SK-N-SH (cell line): Measurements from ENCODE around the gene RNF151. TPM values are rescaled to one million over a fixed set of nuclear protein-coding genes. Genes with fewer than 3 reads are reported as not detected.
A peak's percentile ranks its signal among the peaks of the same experiment; 100 is the strongest.
"Not testable (repeated sequence)": the region's sequence is repeated elsewhere in the genome, so short reads cannot be mapped to it uniquely, and the experiment has no call there.

Experiments
- CTCF ChIA-PET: fragments of 300-600, 350-600 bp; formaldehyde crosslinking; extraction: SDS; loops from one replicate; lab custom pipeline; 2021; lab: Yijun Ruan, JAX
- POLR2A ChIA-PET: fragments of 350-600 bp; sonication (Branson Sonifier 250); formaldehyde crosslinking; extraction: SDS; loops from one replicate; lab custom pipeline; 2020; ENCODE audit warnings: antibody characterized with exemption, inconsistent platforms; lab: Yijun Ruan, JAX
- DNase-seq: peaks from one replicate; pipeline ENCODE4 v3.0.0; 2012
- H2AFZ ChIP-seq: fragments of 200-600 bp; sonication (generic); 2 replicates; pipeline ENCODE4 v1.8.1; 2016; ENCODE audit warnings: antibody characterized with exemption, mild to moderate bottlenecking, low read depth
- H3F3A ChIP-seq: fragments of 200-600 bp; sonication (generic); replicated peaks from 2 replicates; pipeline ENCODE3; 2016; ENCODE audit warnings: antibody characterized with exemption, mild to moderate bottlenecking; ENCODE audit not compliant: insufficient read depth
- H3K27ac ChIP-seq, 2 experiments: fragments of 200-500 bp in 1 of 2; fragments of 200-600 bp in 1 of 2; sonication (Bioruptor generic) in 1 of 2; sonication (generic), shearing (Covaris generic) in 1 of 2; 2 replicates each; pipeline versions ENCODE4 v1.5.1 to v1.6.1; 2014 to 2016; ENCODE audit warnings: low read depth in 2 of 2, inconsistent platforms in 1 of 2, low read length in 1 of 2, mild to moderate bottlenecking in 1 of 2, mixed read lengths in 1 of 2
- H3K27me3 ChIP-seq: fragments of 200-600 bp; sonication (generic), shearing (Covaris generic); 2 replicates; pipeline ENCODE4 v1.6.1; 2016; ENCODE audit warnings: mixed run types; ENCODE audit not compliant: insufficient read depth
- H3K36me3 ChIP-seq, 2 experiments: fragments of 200-500 bp in 1 of 2; fragments of 200-600 bp in 1 of 2; sonication (Bioruptor generic) in 1 of 2; sonication (generic) in 1 of 2; replicated peaks in 1 of 2; 2 replicates each; pipeline versions ENCODE3 to v1.5.1; 2014 to 2016; ENCODE audit warnings: low read length in 1 of 2, mild to moderate bottlenecking in 1 of 2; ENCODE audit not compliant: insufficient read depth in 2 of 2, control insufficient read depth in 1 of 2
- H3K4me1 ChIP-seq, 2 experiments: fragments of 200-500 bp in 1 of 2; fragments of 200-600 bp in 1 of 2; sonication (Bioruptor generic) in 1 of 2; sonication (generic), shearing (Covaris generic) in 1 of 2; 2 replicates each; pipeline versions ENCODE4 v1.5.1 to v1.6.1; 2014 to 2016; ENCODE audit warnings: low read depth in 1 of 2, low read length in 1 of 2, mixed run types in 1 of 2; ENCODE audit not compliant: insufficient read depth in 2 of 2, control insufficient read depth in 1 of 2
- H3K4me2 ChIP-seq: fragments of 200-600 bp; sonication (generic), shearing (Covaris generic); 2 replicates; pipeline ENCODE4 v1.6.1; 2017; ENCODE audit warnings: mixed run types
- H3K4me3 ChIP-seq, 2 experiments: fragments of 200-500 bp in 1 of 2; fragments of 200-600 bp in 1 of 2; sonication (Bioruptor generic) in 1 of 2; sonication (generic), shearing (Covaris generic) in 1 of 2; 2 replicates each; pipeline versions ENCODE4 v1.5.1 to v1.8.1; 2014 to 2016; ENCODE audit warnings: low read depth in 2 of 2, inconsistent platforms in 1 of 2, low read length in 1 of 2, mild to moderate bottlenecking in 1 of 2, mixed read lengths in 1 of 2, moderate library complexity in 1 of 2
- H3K79me2 ChIP-seq: fragments of 200-600 bp; sonication (generic); 2 replicates; pipeline ENCODE4 v1.8.1; 2017; ENCODE audit warnings: mild to moderate bottlenecking; ENCODE audit not compliant: insufficient read depth
- H3K9ac ChIP-seq: fragments of 200-600 bp; sonication (generic); 2 replicates; pipeline ENCODE4 v1.6.1; 2017; ENCODE audit warnings: mixed run types
- H3K9me2 ChIP-seq: fragments of 200-600 bp; sonication (generic); 2 replicates; pipeline ENCODE4 v1.6.1; 2017; ENCODE audit warnings: mixed run types
- H3K9me3 ChIP-seq: fragments of 200-600 bp; sonication (generic); 2 replicates; pipeline ENCODE4 v1.6.1; 2017; ENCODE audit warnings: mixed run types, mild to moderate bottlenecking, moderate library complexity
- H4K20me1 ChIP-seq: fragments of 200-600 bp; sonication (generic); 2 replicates; pipeline ENCODE4 v1.6.1; 2017; ENCODE audit warnings: mild to moderate bottlenecking, mixed run types; ENCODE audit not compliant: insufficient read depth
- CTCF ChIP-seq: fragments of 200-600 bp; sonication (generic); IDR thresholded peaks from 2 replicates; pipeline ENCODE4 v1.6.1; 2017; ENCODE audit warnings: antibody characterized with exemption, mild to moderate bottlenecking, moderate library complexity
- EP300 ChIP-seq, 2 experiments: IDR thresholded peaks; 2 replicates each; pipeline versions ENCODE4 v1.4.0 to v1.6.1; 2012; ENCODE audit warnings: borderline replicate concordance in 1 of 2, low read depth in 1 of 2, low read length in 1 of 2
- FOXM1 ChIP-seq: IDR thresholded peaks from 2 replicates; pipeline ENCODE4 v1.4.0; 2012; ENCODE audit warnings: low read depth, mild to moderate bottlenecking
- GABPA ChIP-seq: IDR thresholded peaks from 2 replicates; pipeline ENCODE4 v1.4.0; 2012; ENCODE audit warnings: low read depth, mild to moderate bottlenecking
- IRF3 ChIP-seq: fragments of 150-350 bp; IDR thresholded peaks from 2 replicates; pipeline ENCODE4 v1.6.1; 2016; ENCODE audit warnings: mild to moderate bottlenecking, low read depth, low read length
- MXI1 ChIP-seq: IDR thresholded peaks from 2 replicates; pipeline ENCODE4 v1.6.1; 2012; ENCODE audit warnings: mild to moderate bottlenecking, low read depth, low read length, improper control_type of control experiment
- RCOR1 ChIP-seq: fragments of 150-350 bp; IDR thresholded peaks from 2 replicates; pipeline ENCODE4 v1.6.1; 2017; ENCODE audit warnings: antibody characterized with exemption, low read length
- REST ChIP-seq: IDR thresholded peaks from 2 replicates; pipeline ENCODE4 v1.6.1; 2012; ENCODE audit warnings: mild to moderate bottlenecking, low read depth, low read length, moderate library complexity
- SMC3 ChIP-seq: IDR thresholded peaks from 2 replicates; pipeline ENCODE4 v1.6.1; 2012; ENCODE audit warnings: low read depth, low read length, improper control_type of control experiment
- WGBS: methylation state at CpG from one replicate; pipeline ENCODE4 v1.1.6; 2017; ENCODE audit warnings: low lambda C conversion rate; 5-methylcytosine and 5-hydroxymethylcytosine counted together
- polyA plus RNA-seq, 3 experiments: library from polyadenylated mRNA; depleted of rRNA; stranded (reverse); fragments of >200 nt; gene quantifications; 2 replicates each; pipeline ENCODE4 v1.2.3, GENCODE V29; 2012

Gene RNF151
- polyA plus RNA-seq, 1 of the 3 experiments (the other 2 are of a cell fraction) = 0.07 TPM

- Histone ChIP-seq H3K27ac (no peak overlapping the region), H3K9me2 (no peaks in the 10 kb centered on the region), H3F3A (no peaks in the 10 kb centered on the region), H3K79me2 (no peaks in the 10 kb centered on the region), H3K9me3 (no peaks in the 10 kb centered on the region), H3K9ac (no peak overlapping the region), H3K4me3 (no peak overlapping the region), H3K27me3 (peaks cover 45% of the 10 kb centered on the region), H3K4me2 (no peak overlapping the region), H3K4me1 (peaks cover 0 to 13% of the 10 kb centered on the region in 2 experiments; a peak in 1 of 4 replicates), H3K36me3 (no peaks in the 10 kb centered on the region), H2AFZ (no peak overlapping the region), H4K20me1 (no peaks in the 10 kb centered on the region)
- POLR2A ChIA-PET = no interaction called here
- DNase-seq = peak; percentile 82
- 23% methylated on average over 16 of the region's 30 CpGs for WGBS
- TF ChIP-seq FOXM1 (no peak), RCOR1 (0 out of 2 replicates have a peak, but pooled peaks have one; percentile 28)
- CTCF ChIA-PET = interaction anchor here (0.6 to 5.2 kb wide), 4 partner anchors 9 to 1231 kb away, joined by 3 to 38 read pairs (median 5); partner anchors contain the start of gene NDUFB10
Measured at GRCh38 chr16:1919327-1919998, 47.2 kb upstream of the RNF151 start.

- H3K9me3 ChIP-seq, H3K79me2 ChIP-seq, H3K27ac ChIP-seq, H3F3A ChIP-seq, H3K9ac ChIP-seq, H3K4me2 ChIP-seq, H2AFZ ChIP-seq, H4K20me1 ChIP-seq, H3K4me3 ChIP-seq, POLR2A ChIA-PET, H3K36me3 ChIP-seq, H3K9me2 ChIP-seq, DNase-seq: not testable (repeated sequence)
- Histone ChIP-seq H3K4me1 (peaks cover 0 to 13% of the 10 kb centered on the region in 2 experiments; a peak in 1 of 4 replicates), H3K27me3 (peaks cover 45% of the 10 kb centered on the region)
- 22% methylated on average over 20 of the region's 21 CpGs for WGBS
- CTCF ChIA-PET = interaction anchor here (1.4 to 5.2 kb wide), 3 partner anchors 9 to 56 kb away, joined by 4 to 38 read pairs (median 6); partner anchors contain the start of gene NDUFB10
Measured at GRCh38 chr16:1920122-1920521, 46.5 kb upstream of the RNF151 start.

- peaks cover 0 to 13% of the 10 kb centered on the region in 2 experiments; a peak in 1 of 4 replicates for H3K4me1 ChIP-seq
- no peak overlapping the region for H3K9ac ChIP-seq
- no peaks in the 10 kb centered on the region for H3K79me2 ChIP-seq
- DNase-seq = peak; percentile 56
- peaks cover 45% of the 10 kb centered on the region for H3K27me3 ChIP-seq
- ChIA-PET POLR2A (no interaction called here), CTCF (interaction anchor here (0.9 to 1.4 kb wide), 3 partner anchors 9 to 57 kb away, joined by 4 to 7 read pairs (median 5); partner anchors contain the start of gene NDUFB10)
- no peaks in the 10 kb centered on the region for H4K20me1 ChIP-seq
- 0 out of 2 replicates have a peak overlapping the region, but pooled peaks have one; percentile 24 for H3K4me2 ChIP-seq
- H3K36me3 ChIP-seq = no peaks in the 10 kb centered on the region
- no peaks in the 10 kb centered on the region for H3F3A ChIP-seq
- no peak overlapping the region for H2AFZ ChIP-seq
- H3K4me3 ChIP-seq = no peak overlapping the region
- H3K27ac ChIP-seq = no peak overlapping the region
- H3K9me2 ChIP-seq = no peaks in the 10 kb centered on the region
- TF ChIP-seq MXI1 (no peak), SMC3 (no peak), GABPA (no peak), CTCF (no peak), IRF3 (no peak), RCOR1 (no peak), REST (no peak), EP300 (IDR thresholded peaks at IDR 0.05; ENCODE audit: borderline replicate concordance in 1 of 2, low read depth in 1 of 2, low read length in 1 of 2) (no peak)
- H3K9me3 ChIP-seq = no peaks in the 10 kb centered on the region
- WGBS = 13% methylated on average over 14 of the region's 15 CpGs
Measured at GRCh38 chr16:1920727-1921171, 45.9 kb upstream of the RNF151 start.
